Activated B cell treated with CpG ODN at 0.5 μM for 24 hours (primary cell): ENCODE measurements around the gene POC1B. TPM values are rescaled to one million over a fixed set of nuclear protein-coding genes. Genes with fewer than 3 reads are reported as not detected.

Source experiments
- ATAC-seq: fragments of 200-7000 bp; cut with Tn5 transposase; one replicate; pipeline ENCODE4 v1.10.0; 2021; ENCODE audit warnings: low read depth, mild to moderate bottlenecking, moderate library complexity
- CTCF ChIA-PET: fragments of 350-600 bp; sonication (Branson Sonifier 250); formaldehyde crosslinking; loops from one replicate; lab custom pipeline; 2021; ENCODE audit warnings: antibody characterized with exemption; lab: Charles Lee
- POLR2A ChIA-PET: fragments of 350-600 bp; sonication (Branson Sonifier 250); formaldehyde crosslinking; loops from one replicate; lab custom pipeline; 2021; ENCODE audit warnings: antibody characterized with exemption; lab: Charles Lee
- DNase-seq: peaks from one replicate; pipeline ENCODE4 v3.0.0; 2022
- H3K27ac Mint-ChIP-seq: one replicate; pipeline ENCODE4 v1.8.0; 2020; ENCODE audit warnings: mixed read lengths
- H3K27me3 Mint-ChIP-seq: one replicate; pipeline ENCODE4 v1.8.0; 2021; ENCODE audit warnings: mixed read lengths
- H3K36me3 Mint-ChIP-seq: one replicate; pipeline ENCODE4 v1.8.0; 2021; ENCODE audit warnings: low read depth, mixed read lengths
- H3K4me1 Mint-ChIP-seq: one replicate; pipeline ENCODE4 v1.8.0; 2021; ENCODE audit warnings: mixed read lengths
- H3K4me3 Mint-ChIP-seq: one replicate; pipeline ENCODE4 v1.8.0; 2020; ENCODE audit warnings: mild to moderate bottlenecking, mixed read lengths
- H3K9me3 Mint-ChIP-seq: one replicate; pipeline ENCODE4 v1.8.0; 2020; ENCODE audit warnings: mixed read lengths
- intact Hi-C: fragments of 100-400 bp; cut with micrococcal nuclease; formaldehyde crosslinking; loops from one replicate; pipeline ENCODE4 v1.15.1; 2024
- total RNA-seq: library from RNA; stranded (reverse); gene quantifications from 2 replicates; pipeline ENCODE4 v1.2.3, GENCODE V29; 2022
- TF ChIP-seq, protein P1 (sequence below): fragments of 200-600 bp; IDR thresholded peaks from one replicate; pipeline ENCODE4 v1.8.0; 2022; ENCODE audit warnings: antibody characterized with exemption, mild to moderate bottlenecking

POC1B gene
- total RNA-seq, 1 donor from 2014 or later = 27.3 TPM

DNA sequence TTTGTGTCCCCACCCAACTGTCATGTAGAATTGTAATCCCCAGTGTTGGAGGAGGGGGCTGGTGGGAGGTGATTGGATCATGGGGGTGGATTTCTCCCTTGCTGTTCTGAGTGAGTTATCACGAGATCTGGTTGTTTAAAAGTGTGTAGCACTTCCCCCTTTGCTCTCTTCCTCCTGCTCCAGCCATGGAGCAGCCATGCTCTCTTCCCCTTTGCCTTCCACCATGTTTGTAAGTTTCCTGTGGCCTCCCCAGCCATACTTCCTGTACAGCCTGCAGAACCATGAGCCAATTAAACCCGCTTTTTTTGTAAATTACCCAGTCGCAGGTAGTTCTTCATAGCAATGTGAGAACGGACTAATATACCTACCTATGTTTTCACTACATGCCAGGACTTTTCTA lies 2.6 kb upstream of the POC1B start:
- peak overlapping the region; percentile 54 for H3K27ac Mint-ChIP-seq
- H3K36me3 Mint-ChIP-seq = peaks cover 10% of the 10 kb centered on the region
- no peaks in the 10 kb centered on the region for H3K9me3 Mint-ChIP-seq
- no peak overlapping the region for H3K4me3 Mint-ChIP-seq
- ATAC-seq = no peak
- no peaks in the 10 kb centered on the region for H3K27me3 Mint-ChIP-seq
- TF ChIP-seq, protein P1, sequence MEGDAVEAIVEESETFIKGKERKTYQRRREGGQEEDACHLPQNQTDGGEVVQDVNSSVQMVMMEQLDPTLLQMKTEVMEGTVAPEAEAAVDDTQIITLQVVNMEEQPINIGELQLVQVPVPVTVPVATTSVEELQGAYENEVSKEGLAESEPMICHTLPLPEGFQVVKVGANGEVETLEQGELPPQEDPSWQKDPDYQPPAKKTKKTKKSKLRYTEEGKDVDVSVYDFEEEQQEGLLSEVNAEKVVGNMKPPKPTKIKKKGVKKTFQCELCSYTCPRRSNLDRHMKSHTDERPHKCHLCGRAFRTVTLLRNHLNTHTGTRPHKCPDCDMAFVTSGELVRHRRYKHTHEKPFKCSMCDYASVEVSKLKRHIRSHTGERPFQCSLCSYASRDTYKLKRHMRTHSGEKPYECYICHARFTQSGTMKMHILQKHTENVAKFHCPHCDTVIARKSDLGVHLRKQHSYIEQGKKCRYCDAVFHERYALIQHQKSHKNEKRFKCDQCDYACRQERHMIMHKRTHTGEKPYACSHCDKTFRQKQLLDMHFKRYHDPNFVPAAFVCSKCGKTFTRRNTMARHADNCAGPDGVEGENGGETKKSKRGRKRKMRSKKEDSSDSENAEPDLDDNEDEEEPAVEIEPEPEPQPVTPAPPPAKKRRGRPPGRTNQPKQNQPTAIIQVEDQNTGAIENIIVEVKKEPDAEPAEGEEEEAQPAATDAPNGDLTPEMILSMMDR = no peak
- intact Hi-C loops = loop anchor here (5.0 kb wide), 1 partner anchor 724 kb away; no protein-coding TSS in a partner anchor
- CTCF ChIA-PET = interaction anchor here (0.7 to 5.1 kb wide), 10 partner anchors 9 to 894 kb away, joined by 3 to 20 read pairs (median 6); no protein-coding TSS in a partner anchor
- no peak for DNase-seq
- peaks cover 34% of the 10 kb centered on the region for H3K4me1 Mint-ChIP-seq
- POLR2A ChIA-PET = no interaction called here

DNA sequence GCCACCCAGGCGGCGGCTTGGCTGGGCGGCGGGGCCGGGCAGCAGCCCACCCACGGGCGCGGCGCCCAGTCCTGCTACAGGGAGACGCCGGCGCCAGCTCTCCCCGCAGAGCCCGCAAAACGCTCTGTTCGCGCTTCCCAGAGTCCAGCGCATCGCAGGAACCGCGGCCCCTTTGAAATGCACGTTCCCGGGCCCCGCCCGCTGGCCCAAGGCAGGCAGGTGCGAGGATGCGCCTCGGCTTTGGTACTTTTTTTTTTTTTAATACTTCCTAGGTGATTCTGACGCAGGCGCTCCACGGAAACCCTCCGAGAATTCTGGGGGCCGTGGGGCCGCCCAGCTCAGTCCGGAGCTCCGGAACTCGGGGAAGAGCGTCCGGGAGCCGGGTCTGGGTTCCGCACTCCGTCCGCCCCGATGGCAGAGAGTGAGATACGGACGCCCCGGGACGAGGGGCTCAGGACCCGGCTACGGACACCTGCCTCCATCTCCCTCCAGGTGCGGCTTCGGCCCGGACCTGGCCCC lies 483 bp downstream of the POC1B start:
- Mint-ChIP-seq H3K4me3 (peak overlapping the region; percentile 99), H3K9me3 (no peaks in the 10 kb centered on the region), H3K36me3 (peaks cover 26% of the 10 kb centered on the region), H3K27ac (peak overlapping the region; percentile 95), H3K4me1 (peaks cover 60% of the 10 kb centered on the region), H3K27me3 (no peaks in the 10 kb centered on the region)
- ChIA-PET CTCF (interaction anchor here (0.9 to 5.1 kb wide), 8 partner anchors 14 to 508 kb away, joined by 3 to 20 read pairs (median 3); no protein-coding TSS in a partner anchor), POLR2A (interaction anchor here (0.7 to 2.9 kb wide), 12 partner anchors 31 to 1383 kb away, joined by 3 to 11 read pairs (median 4); partner anchors contain the start of genes ATP2B1, CEP290, DUSP6 and TMTC3)
- ATAC-seq (peak; percentile 17), DNase-seq (no peak)
- TF ChIP-seq, protein P1 = no peak
- intact Hi-C loops = loop anchor here (1.0 to 5.0 kb wide), 4 partner anchors 31 to 727 kb away; no protein-coding TSS in a partner anchor

DNA sequence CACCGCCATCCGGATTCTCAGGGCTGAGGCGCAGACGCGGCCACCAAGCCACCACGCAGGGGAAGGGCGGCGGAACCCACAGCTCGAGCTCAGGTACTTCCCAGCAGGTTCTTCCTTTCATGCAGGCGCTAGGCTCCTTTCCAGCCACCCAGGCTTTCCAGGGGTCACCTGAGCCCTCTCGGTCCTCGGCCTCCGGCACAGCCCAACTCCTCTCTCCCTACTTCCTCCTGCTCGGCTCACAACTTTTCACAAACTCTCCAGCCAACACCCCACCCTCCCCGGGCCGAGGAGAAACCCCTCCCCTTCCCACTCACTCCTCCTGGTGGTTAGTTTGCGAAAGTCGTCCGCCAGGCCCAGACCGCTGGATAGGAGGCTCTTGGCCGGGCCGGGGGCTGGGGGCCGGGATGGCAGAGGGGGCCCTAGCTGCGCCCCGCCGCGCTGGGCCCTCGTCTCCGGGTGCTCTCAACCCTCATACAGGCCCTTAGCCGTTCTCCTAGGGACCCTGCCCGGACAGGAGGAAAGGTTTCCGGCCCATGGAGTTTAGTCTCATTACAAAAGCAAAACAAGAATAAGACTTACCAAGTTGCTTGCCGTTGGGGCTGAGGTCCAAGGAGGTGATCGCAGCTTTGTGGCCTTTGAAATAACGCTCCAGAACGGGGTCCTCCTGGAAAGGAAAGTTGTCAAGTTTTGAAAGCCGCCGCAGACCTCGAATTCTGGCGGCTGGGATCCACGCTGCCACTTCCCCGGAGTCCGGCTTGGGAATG lies 1.1 kb downstream of the POC1B start, which contains the start of gene GALNT4:
Gene GALNT4, minus strand, starts transcription at position 256 of the 764 bp plus-strand sequence. Its CDS starts 247 bp downstream, at position 9.
- DNase-seq (peak; percentile 75), ATAC-seq (peak; percentile 78)
- Mint-ChIP-seq H3K27me3 (no peaks in the 10 kb centered on the region), H3K36me3 (peaks cover 26% of the 10 kb centered on the region), H3K27ac (peak within 1 kb of the TSS; percentile 95), H3K9me3 (no peaks in the 10 kb centered on the region), H3K4me1 (peaks cover 60% of the 10 kb centered on the region), H3K4me3 (peak within 1 kb of the TSS; percentile 99)
- TF ChIP-seq, protein P1 = no peak
- ChIA-PET POLR2A (interaction anchor here (0.7 to 2.9 kb wide), 13 partner anchors 12 to 1383 kb away, joined by 3 to 11 read pairs (median 4); partner anchors contain the start of genes ATP2B1, CEP290, DUSP6 and TMTC3), CTCF (interaction anchor here (0.8 to 5.1 kb wide), 14 partner anchors 13 to 1461 kb away, joined by 3 to 20 read pairs (median 3); no protein-coding TSS in a partner anchor)
- intact Hi-C loops = loop anchor here (1.0 to 5.0 kb wide), 6 partner anchors 30 to 728 kb away; no protein-coding TSS in a partner anchor

DNA sequence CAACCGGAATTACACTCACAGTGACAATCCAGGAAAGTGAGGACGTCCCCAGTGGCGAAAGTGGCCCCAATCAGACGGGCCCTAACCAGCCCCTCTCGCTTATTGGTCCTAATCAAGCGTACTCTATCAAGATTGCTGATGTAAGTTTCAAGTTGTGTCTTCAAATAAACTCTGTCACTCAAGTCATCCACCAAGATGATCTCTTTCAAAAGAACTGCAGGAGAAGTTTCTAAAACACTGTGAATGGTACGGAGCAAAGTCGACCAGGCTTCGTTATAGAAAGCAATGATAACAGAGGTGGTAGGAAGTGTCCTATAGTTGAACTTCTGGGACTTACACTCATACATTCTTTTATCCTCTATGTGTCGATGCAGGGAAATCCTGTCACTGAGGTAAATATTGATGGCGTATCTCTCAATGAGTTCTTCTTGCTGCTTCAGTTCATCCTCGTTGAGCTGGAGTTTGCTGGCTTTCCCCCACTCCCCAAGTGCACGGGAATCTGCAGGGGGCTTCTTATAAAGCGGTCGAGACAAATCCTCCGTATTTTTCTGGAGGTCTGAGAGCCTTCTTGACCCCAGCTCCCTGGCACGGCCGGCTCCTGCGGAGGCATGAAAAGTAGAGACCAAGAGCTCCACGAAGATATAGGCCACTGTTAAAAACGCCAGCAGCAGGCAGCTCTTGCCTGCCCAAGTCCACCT lies 1.9 kb downstream of the POC1B start:
- TF ChIP-seq, protein P1 = no peak
- ChIA-PET POLR2A (interaction anchor here (0.8 to 2.9 kb wide), 4 partner anchors 11 to 357 kb away, joined by 3 to 11 read pairs (median 4); partner anchors contain the start of gene DUSP6), CTCF (interaction anchor here (0.8 to 5.1 kb wide), 12 partner anchors 12 to 1460 kb away, joined by 3 to 20 read pairs (median 3); no protein-coding TSS in a partner anchor)
- Mint-ChIP-seq H3K4me1 (peaks cover 57% of the 10 kb centered on the region), H3K4me3 (peak overlapping the region; percentile 99), H3K9me3 (no peaks in the 10 kb centered on the region), H3K27me3 (no peaks in the 10 kb centered on the region), H3K27ac (peak overlapping the region; percentile 89), H3K36me3 (peaks cover 26% of the 10 kb centered on the region)
- DNase-seq (no peak), ATAC-seq (no peak)
- intact Hi-C loops = loop anchor here (1.0 to 2.0 kb wide), 4 partner anchors 29 to 473 kb away; no protein-coding TSS in a partner anchor
